ENCODE results near the gene FGD5.

FGD5 gene

GRCh38 chr3:14862303-14862660 lies 43.5 kb downstream of the FGD5 start:
- Histone ChIP-seq H3K9me3 (no peaks in the 10 kb centered on the region), H3K4me3 (ENCODE audit: low read depth, low read length) (no peak overlapping the region), H3K36me3 (no peaks in the 10 kb centered on the region), H3K4me1 (no peaks in the 10 kb centered on the region), H3K27me3 (no peaks in the 10 kb centered on the region)
- DNase-seq, result no peak
- TF ChIP-seq CTCF (IDR thresholded peaks at IDR 0.05; ENCODE audit: low read depth, low read length), result no peak

GRCh38 chr3:14862661-14863230 lies 44.0 kb downstream of the FGD5 start:
- H3K27me3 ChIP-seq, result no peaks in the 10 kb centered on the region
- no peak overlapping the region for H3K4me3 ChIP-seq (ENCODE audit: low read depth, low read length)
- no peak for TF ChIP-seq CTCF (IDR thresholded peaks at IDR 0.05; ENCODE audit: low read depth, low read length)
- no peaks in the 10 kb centered on the region for H3K4me1 ChIP-seq
- H3K9me3 ChIP-seq, result no peaks in the 10 kb centered on the region
- H3K36me3 ChIP-seq, result no peaks in the 10 kb centered on the region
- no peak for DNase-seq

- Histone ChIP-seq H3K4me3 (ENCODE audit: low read depth, low read length) (no peak overlapping the region), H3K27me3 (no peaks in the 10 kb centered on the region), H3K4me1 (no peaks in the 10 kb centered on the region), H3K36me3 (no peaks in the 10 kb centered on the region), H3K9me3 (no peaks in the 10 kb centered on the region)
- peak; percentile 32; the same call in 1 of the 2 replicates for TF ChIP-seq CTCF (IDR thresholded peaks at IDR 0.05; ENCODE audit: low read depth, low read length)
- DNase-seq, result no peak
Measured at GRCh38 chr3:14863333-14864100, 44.8 kb downstream of the FGD5 start.

GRCh38 chr3:14864131-14864530 lies 45.4 kb downstream of the FGD5 start:
- no peak overlapping the region for H3K4me3 ChIP-seq (ENCODE audit: low read depth, low read length)
- H3K9me3 ChIP-seq, result no peaks in the 10 kb centered on the region
- H3K4me1 ChIP-seq, result no peaks in the 10 kb centered on the region
- no peaks in the 10 kb centered on the region for H3K27me3 ChIP-seq
- DNase-seq, result no peak
- TF ChIP-seq CTCF (IDR thresholded peaks at IDR 0.05; ENCODE audit: low read depth, low read length), result no peak
- H3K36me3 ChIP-seq, result no peaks in the 10 kb centered on the region

- DNase-seq, result no peak
Measured at GRCh38 chr3:14866627-14867026, 47.9 kb downstream of the FGD5 start.

More at GRCh38 chr3:14866627-14867026, 47.9 kb downstream of the FGD5 start:
- H3K4me3 ChIP-seq (ENCODE audit: low read depth, low read length), result no peak overlapping the region
- no peaks in the 10 kb centered on the region for H3K36me3 ChIP-seq
- H3K4me1 ChIP-seq, result no peaks in the 10 kb centered on the region
- H3K27me3 ChIP-seq, result no peaks in the 10 kb centered on the region
- no peak for TF ChIP-seq CTCF (IDR thresholded peaks at IDR 0.05; ENCODE audit: low read depth, low read length)
- no peaks in the 10 kb centered on the region for H3K9me3 ChIP-seq
